A549 (cell line): ENCODE data around the gene PLEKHN1. TPM values are rescaled to one million over a fixed set of nuclear protein-coding genes. Genes with fewer than 3 reads are reported as not detected.

Experiments used
- ATAC-seq, 2 experiments: fragments of 200-7000 bp in 1 of 2; fragments of >200 bp in 1 of 2; cut with Nextera tagmentation in 1 of 2; cut with Tn5 transposase in 1 of 2; 3 replicates each; pipeline versions ENCODE4 v1.8.0 to v1.9.1; 2018 to 2020; ENCODE audit warnings: mild to moderate bottlenecking in 1 of 2, moderate library complexity in 1 of 2
- CTCF ChIA-PET: fragments of 300-600 bp; sonication (Branson Sonifier 250); formaldehyde crosslinking; extraction: SDS; loops from one replicate; lab custom pipeline; 2021; ENCODE audit warnings: antibody characterized with exemption, inconsistent platforms; lab: Yijun Ruan, JAX
- POLR2A ChIA-PET: fragments of 350-600 bp; formaldehyde crosslinking; extraction: SDS; loops from one replicate; lab custom pipeline; 2021; ENCODE audit warnings: antibody characterized with exemption, inconsistent platforms; lab: Yijun Ruan, JAX
- DNase-seq, 2 experiments: peaks; one replicate each; pipeline versions ENCODE4 v3.0.0 to v3.0.0-alpha.2; 2011 to 2016; ENCODE audit warnings: low read depth in 1 of 2, low spot score in 1 of 2
- FAIRE-seq: peaks from 2 replicates; lab custom pipeline; 2011; peaks lifted over from hg19 to GRCh38; lab: Jason Lieb, UNC
- H3K27ac ChIP-seq, 2 experiments: fragments of >200 bp; sonication (Bioruptor Twin); formaldehyde crosslinking; 3 replicates each; pipeline ENCODE4 v1.5.1; 2016 to 2017
- H3K4me1 ChIP-seq: fragments of >200 bp; sonication (Bioruptor Twin); formaldehyde crosslinking; 3 replicates; pipeline ENCODE4 v1.6.1; 2016
- H3K4me2 ChIP-seq: fragments of >200 bp; sonication (Bioruptor Twin); formaldehyde crosslinking; 3 replicates; pipeline ENCODE4 v1.6.1; 2016
- H3K4me3 ChIP-seq: fragments of >200 bp; sonication (Bioruptor Twin); formaldehyde crosslinking; 3 replicates; pipeline ENCODE4 v1.5.1; 2016
- H3K9me3 ChIP-seq: fragments of >200 bp; sonication (Bioruptor Twin); formaldehyde crosslinking; 3 replicates; pipeline ENCODE4 v1.6.1; 2016
- BCL3 ChIP-seq: fragments of >200 bp; sonication (Bioruptor Twin); formaldehyde crosslinking; IDR thresholded peaks from 3 replicates; pipeline ENCODE4 v1.6.1; 2016
- CTCF ChIP-seq: fragments of >200 bp; sonication (Bioruptor Twin); formaldehyde crosslinking; IDR thresholded peaks from 3 replicates; pipeline ENCODE4 v1.5.1; 2016
- E2F6 ChIP-seq: IDR thresholded peaks from 2 replicates; pipeline ENCODE4 v1.6.1; 2012; ENCODE audit warnings: low read depth, borderline replicate concordance
- EP300 ChIP-seq, 2 experiments: fragments of >200 bp; sonication (Bioruptor Twin); formaldehyde crosslinking; IDR thresholded peaks; 2 replicates in 1 of 2; 3 replicates in 1 of 2; pipeline ENCODE4 v1.6.1; 2016 to 2017
- GATA3 ChIP-seq: IDR thresholded peaks from 2 replicates; pipeline ENCODE4 v1.6.1; 2012; ENCODE audit warnings: borderline replicate concordance
- HOXA7 ChIP-seq: fragments of 250-450 bp; sonication (Bioruptor Pico); IDR thresholded peaks from 2 replicates; pipeline ENCODE4 v1.5.0; 2020; ENCODE audit warnings: mild to moderate bottlenecking, moderate library complexity
- HOXB5 ChIP-seq: fragments of 250-450 bp; sonication (Bioruptor Pico); IDR thresholded peaks from 2 replicates; pipeline ENCODE4 v1.5.0; 2020; ENCODE audit warnings: mild to moderate bottlenecking, moderate library complexity
- JUN ChIP-seq, 2 experiments: fragments of >200 bp; sonication (Bioruptor Twin); formaldehyde crosslinking; IDR thresholded peaks; 2 replicates in 1 of 2; 3 replicates in 1 of 2; pipeline ENCODE4 v1.6.1; 2016 to 2017
- KDM5A ChIP-seq: fragments of 200-600 bp; sonication (generic); IDR thresholded peaks from 2 replicates; pipeline ENCODE4 v1.6.1; 2016; ENCODE audit warnings: antibody characterized with exemption, mild to moderate bottlenecking
- MAX ChIP-seq: IDR thresholded peaks from 2 replicates; pipeline ENCODE4 v1.6.1; 2012
- PBX3 ChIP-seq: IDR thresholded peaks from 2 replicates; pipeline ENCODE4 v1.6.1; 2012
- POLR2AphosphoS2 ChIP-seq: conservative IDR thresholded peaks from 2 replicates; pipeline ENCODE4 v1.6.1; 2012; ENCODE audit warnings: low read length, improper control_type of control experiment, inconsistent platforms
- RFX5 ChIP-seq: fragments of 450-650 bp; IDR thresholded peaks from 2 replicates; pipeline ENCODE4 v1.7.1; 2014; ENCODE audit warnings: antibody characterized with exemption, mild to moderate bottlenecking, moderate library complexity
- SMC3 ChIP-seq: fragments of >200 bp; sonication (Bioruptor Twin); formaldehyde crosslinking; IDR thresholded peaks from 3 replicates; pipeline ENCODE4 v1.6.1; 2018; ENCODE audit warnings: inconsistent platforms
- USF2 ChIP-seq: fragments of 450-650 bp; IDR thresholded peaks from 2 replicates; pipeline ENCODE4 v1.6.1; 2014; ENCODE audit warnings: antibody characterized with exemption
- ZFP36 ChIP-seq: fragments of 450-650 bp; IDR thresholded peaks from 2 replicates; pipeline ENCODE4 v1.6.1; 2014; ENCODE audit warnings: borderline replicate concordance; ENCODE audit not compliant: partially characterized antibody
- WGBS: methylation state at CpG from one replicate; pipeline ENCODE4 v1.1.6; 2017; ENCODE audit errors: missing lambda C conversion rate; 5-methylcytosine and 5-hydroxymethylcytosine counted together
- polyA plus RNA-seq, 4 experiments: library from polyadenylated mRNA; depleted of rRNA in 3 of 4; stranded (reverse); fragments of >200 nt; fragmentation: RNase III in 1 of 4; extraction: RNeasy Plus Mini Kit Qiagen cat#74134 plus additional on column Dnase treatment in 1 of 4; gene quantifications; 2 replicates in 3 of 4; 3 replicates in 1 of 4; pipeline ENCODE4 v1.2.3, GENCODE V29; 2011 to 2017

Gene PLEKHN1
- polyA plus RNA-seq, 2 of the 4 experiments (the other 2 are of a cell fraction), result 0.75 to 3.2 TPM

GRCh38 chr1:943545-944340 lies 22.5 kb upstream of the PLEKHN1 start:
- no peak for FAIRE-seq
- POLR2A ChIA-PET, result interaction anchor here (0.6 to 1.9 kb wide), 3 partner anchors 23 to 46 kb away, joined by 4 to 10 read pairs (median 7); partner anchors contain the start of gene PLEKHN1

GRCh38 chr1:944341-945325 lies 21.6 kb upstream of the PLEKHN1 start:
- Histone ChIP-seq H3K4me3 (peak overlapping the region; percentile 71; the same call in 2 of the 3 replicates), H3K9me3 (no peaks in the 10 kb centered on the region), H3K4me2 (peak overlapping the region; percentile 100), H3K4me1 (peaks cover 49% of the 10 kb centered on the region)
- peak in 1 of 2 experiments; percentile 78 for DNase-seq
- WGBS, result 28% methylated on average over 20 of the region's 28 CpGs
- ChIA-PET POLR2A (interaction anchor here (1.2 to 1.8 kb wide), 2 partner anchors 14 to 32 kb away, joined by 3 to 7 read pairs; partner anchors contain the start of gene NOC2L), CTCF (interaction anchor here (0.8 to 8.1 kb wide), 3 partner anchors 10 to 38 kb away, joined by 3 to 84 read pairs (median 6); no protein-coding TSS in a partner anchor)
- ATAC-seq, result peak in 1 of 2 experiments; percentile 7; a peak in 3 of 6 replicates
- FAIRE-seq, result no peak
- peak; percentile 57; the same call in 1 of the 2 replicates for TF ChIP-seq E2F6
- peak; percentile 58; the same call in 1 of the 2 replicates for TF ChIP-seq MAX
- TF ChIP-seq BCL3, result peak; percentile 38; the same call in 1 of the 3 replicates
- TF ChIP-seq GATA3, result peak; percentile 13; the same call in 1 of the 2 replicates
- TF ChIP-seq HOXA7 (CRISPR knock-in tag), result no peak
- no peak for TF ChIP-seq POLR2AphosphoS2
- TF ChIP-seq JUN (IDR thresholded peaks at IDR 0.05), result peak; percentile 73 to 76; a peak in 4 of 5 replicates
- TF ChIP-seq SMC3, result no peak
- TF ChIP-seq EP300 (IDR thresholded peaks at IDR 0.05), result peak in 1 of 2 experiments; percentile 59; a peak in 1 of 5 replicates
- TF ChIP-seq PBX3, result peak; percentile 35
- TF ChIP-seq CTCF, result no peak
- TF ChIP-seq, all 56 proteins: peak for 7
- H3K27ac ChIP-seq, result peak overlapping the region; percentile 100

More at GRCh38 chr1:943545-944340, 22.5 kb upstream of the PLEKHN1 start:
- Histone ChIP-seq H3K4me2 (peak overlapping the region; percentile 100), H3K4me1 (peaks cover 58% of the 10 kb centered on the region), H3K4me3 (peak overlapping the region; percentile 71; the same call in 2 of the 3 replicates)
- CTCF ChIA-PET, result interaction anchor here (0.8 to 8.1 kb wide), 5 partner anchors 11 to 41 kb away, joined by 3 to 84 read pairs (median 6); no protein-coding TSS in a partner anchor
- TF ChIP-seq ZFP36 (no peak), KDM5A (no peak), RFX5 (no peak), GATA3 (peak; percentile 8; the same call in 1 of the 2 replicates), HOXA7 (CRISPR knock-in tag) (no peak), PBX3 (peak; percentile 24; the same call in 1 of the 2 replicates), USF2 (no peak), HOXB5 (CRISPR knock-in tag) (no peak)
- TF ChIP-seq, all 56 proteins: peak for 2
- H3K9me3 ChIP-seq, result no peaks in the 10 kb centered on the region
- DNase-seq (peak in 1 of 2 experiments; percentile 46), ATAC-seq (no peak)
- WGBS, result 40% methylated on average over 7 of the region's 27 CpGs
- peak overlapping the region; percentile 100 for H3K27ac ChIP-seq
